ENCODE results near the gene NUP210L. TPM values are rescaled to one million over a fixed set of nuclear protein-coding genes. Genes with fewer than 3 reads are reported as not detected.

NUP210L gene
- total RNA-seq (under 1 TPM in 2 of 4 donors, not detected in 2; under 0.01 TPM), polyA plus RNA-seq (under 1 TPM in 1 of 3 donors, not detected in 2; 0.01 TPM)

- peak; percentile 90 for DNase-seq
- Histone ChIP-seq H3K9me3 (no peaks in the 10 kb centered on the region), H3K4me1 (peaks cover 0 to 22% (median 18%) of the 10 kb centered on the region in 4 donors), H3K27me3 (no peaks in the 10 kb centered on the region), H3K27ac (peak within 1 kb of the TSS; percentile 41 to 74 (median 74)), H3K36me3 (peaks cover 0 to 33% (median 11%) of the 10 kb centered on the region in 4 donors), H3K4me3 (no peak within 1 kb of the TSS)
- intact Hi-C loops (cut with DNase I) = no loop called here
- WGBS, 2 donors = 84 to 88% methylated on average over 29 of the region's 29 CpGs
- TF ChIP-seq POLR2A (IDR thresholded peaks at IDR 0.05) = no peak
- no peak for TF ChIP-seq POLR2AphosphoS5 (IDR thresholded peaks at IDR 0.05)
- no peak for TF ChIP-seq EP300 (IDR thresholded peaks at IDR 0.05)
- TF ChIP-seq CTCF (IDR thresholded peaks at IDR 0.05) = no peak
These were observed at the start of gene NUP210L for GRCh38 chr1:154154534-154155191. Gene NUP210L, minus strand, starts transcription at chr1:154155073.

- TF ChIP-seq POLR2A (IDR thresholded peaks at IDR 0.05) (no peak), POLR2AphosphoS5 (IDR thresholded peaks at IDR 0.05) (no peak), EP300 (IDR thresholded peaks at IDR 0.05) (no peak), CTCF (IDR thresholded peaks at IDR 0.05) (no peak)
- Histone ChIP-seq H3K36me3 (no peaks in the 10 kb centered on the region), H3K9me3 (no peaks in the 10 kb centered on the region), H3K27me3 (no peaks in the 10 kb centered on the region), H3K27ac (no peak overlapping the region), H3K4me3 (no peak overlapping the region), H3K4me1 (peaks cover 0 to 5% (median 0%) of the 10 kb centered on the region in 4 donors)
- 89 to 93% methylated on average over 3 of the region's 3 CpGs for WGBS, 2 donors
- DNase-seq = no peak
- intact Hi-C loops (cut with DNase I) = loop anchor here (5.0 kb wide), 1 partner anchor 73 kb away; the partner anchor contains the start of gene HAX1
These were observed 44.6 kb upstream of the NUP210L start for GRCh38 chr1:154199563-154199879.

GRCh38 chr1:154198756-154199562 is 44.1 kb upstream of the NUP210L start:
- no peaks in the 10 kb centered on the region for H3K9me3 ChIP-seq
- peak overlapping the region in 1 of 4 donors; percentile 5 for H3K27ac ChIP-seq
- no peaks in the 10 kb centered on the region for H3K36me3 ChIP-seq
- peaks cover 0 to 5% (median 0%) of the 10 kb centered on the region in 4 donors for H3K4me1 ChIP-seq
- intact Hi-C loops (cut with DNase I) = loop anchor here (5.0 kb wide), 1 partner anchor 73 kb away; the partner anchor contains the start of gene HAX1
- no peak overlapping the region for H3K4me3 ChIP-seq
- DNase-seq = no peak
- TF ChIP-seq CTCF (IDR thresholded peaks at IDR 0.05) = peak; percentile 17 to 59 (median 32)
- TF ChIP-seq POLR2AphosphoS5 (IDR thresholded peaks at IDR 0.05) = no peak
- WGBS, 2 donors = 7 to 11% methylated on average over 5 of the region's 5 CpGs
- no peaks in the 10 kb centered on the region for H3K27me3 ChIP-seq

- 43 to 77% methylated on average over 8 of the region's 8 CpGs for WGBS, 2 donors
- intact Hi-C loops (cut with DNase I) = no loop called here
- no peak overlapping the region for H3K27ac ChIP-seq
- TF ChIP-seq POLR2A (IDR thresholded peaks at IDR 0.05) (no peak), EP300 (IDR thresholded peaks at IDR 0.05) (no peak), CTCF (IDR thresholded peaks at IDR 0.05) (no peak), POLR2AphosphoS5 (IDR thresholded peaks at IDR 0.05) (no peak)
- no peaks in the 10 kb centered on the region for H3K36me3 ChIP-seq
- no peaks in the 10 kb centered on the region for H3K4me1 ChIP-seq
- H3K9me3 ChIP-seq = no peaks in the 10 kb centered on the region
- H3K4me3 ChIP-seq = no peak overlapping the region
- no peak for DNase-seq
- no peaks in the 10 kb centered on the region for H3K27me3 ChIP-seq
These were observed 38.9 kb upstream of the NUP210L start for GRCh38 chr1:154193821-154194220.

All from sigmoid colon (tissue), 7 donors.